HG03520 (cell line): ENCODE measurements around the gene LTBP1.

ENCODE experiments used
- ATAC-seq: cut with Tn5 transposase; IDR thresholded peaks from one replicate; pipeline ENCODE4 v1.9.1; 2021; ENCODE audit warnings: mild to moderate bottlenecking, moderate library complexity; ENCODE audit not compliant: unreplicated experiment

The LTBP1 gene

DNA sequence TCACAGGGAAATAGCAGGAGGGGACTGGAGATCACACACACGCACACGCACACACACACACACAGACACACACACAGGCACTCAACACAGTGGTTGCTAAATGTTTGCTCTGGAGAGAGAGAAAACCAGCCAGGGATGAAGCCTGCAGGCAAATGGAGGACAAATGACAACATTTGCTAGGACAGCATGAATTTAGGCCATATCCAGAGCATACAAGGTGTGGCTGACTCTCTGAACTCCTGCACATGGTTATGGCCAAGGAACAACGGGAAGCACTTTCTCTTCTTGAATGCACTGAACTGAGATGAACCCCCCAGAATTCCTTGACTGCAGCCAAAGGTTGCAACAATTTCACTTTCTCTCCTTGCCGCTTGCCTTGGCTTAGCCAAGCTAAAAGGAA, 299.7 kb downstream of the LTBP1 start:
- ATAC-seq: no peak

DNA sequence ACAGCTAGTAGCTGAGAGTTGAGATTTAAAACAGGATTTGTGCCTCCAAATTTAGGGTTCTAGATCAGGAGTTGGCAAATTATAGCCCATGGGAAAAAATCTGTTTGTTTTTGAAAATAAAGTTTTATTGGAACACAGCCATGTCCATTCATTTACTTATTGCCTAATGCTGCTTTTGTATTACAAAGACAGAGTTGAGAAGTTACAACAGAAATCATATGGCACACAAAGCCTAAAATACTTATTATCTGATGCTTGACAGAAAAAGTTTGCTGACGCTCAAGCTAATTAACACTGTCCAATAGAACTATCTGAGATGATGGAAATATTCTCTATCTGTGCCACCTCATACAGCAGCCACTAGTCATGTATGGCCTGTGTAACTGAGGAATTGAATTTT, 300.6 kb downstream of the LTBP1 start:
- no peak for ATAC-seq

GRCh38 chr2:33250417-33251029, 303.8 kb downstream of the LTBP1 start:
- ATAC-seq: no peak

GRCh38 chr2:33256162-33256755, 309.5 kb downstream of the LTBP1 start:
- no peak for ATAC-seq

DNA sequence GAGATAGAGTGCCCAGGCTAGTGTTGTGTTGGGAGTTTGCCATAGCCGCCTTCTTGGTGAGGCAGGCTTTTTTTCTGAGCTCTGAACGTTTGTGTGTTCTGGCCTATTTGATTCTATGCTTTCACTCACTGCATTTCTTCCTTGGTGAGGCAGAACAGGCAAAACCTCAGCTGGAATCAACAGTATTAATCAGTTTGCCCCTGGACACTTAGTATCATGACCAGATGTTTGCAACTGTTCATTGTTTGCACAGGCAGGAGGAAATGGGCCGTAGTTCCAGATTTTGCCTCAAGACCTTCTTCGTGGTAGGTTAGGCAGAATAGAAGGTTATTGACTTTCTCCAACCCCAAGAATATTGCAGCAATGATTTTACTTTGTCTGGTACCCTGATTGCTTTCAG, 311.6 kb downstream of the LTBP1 start:
- ATAC-seq: no peak

- ATAC-seq: no peak
These were observed 315.3 kb downstream of the LTBP1 start for GRCh38 chr2:33262097-33262496.

GRCh38 chr2:33264766-33265165, 318.0 kb downstream of the LTBP1 start:
- ATAC-seq: no peak

- ATAC-seq: no peak
These were observed 319.0 kb downstream of the LTBP1 start for GRCh38 chr2:33265584-33266338.

- no peak for ATAC-seq
These were observed 319.7 kb downstream of the LTBP1 start for GRCh38 chr2:33266467-33266866.

DNA sequence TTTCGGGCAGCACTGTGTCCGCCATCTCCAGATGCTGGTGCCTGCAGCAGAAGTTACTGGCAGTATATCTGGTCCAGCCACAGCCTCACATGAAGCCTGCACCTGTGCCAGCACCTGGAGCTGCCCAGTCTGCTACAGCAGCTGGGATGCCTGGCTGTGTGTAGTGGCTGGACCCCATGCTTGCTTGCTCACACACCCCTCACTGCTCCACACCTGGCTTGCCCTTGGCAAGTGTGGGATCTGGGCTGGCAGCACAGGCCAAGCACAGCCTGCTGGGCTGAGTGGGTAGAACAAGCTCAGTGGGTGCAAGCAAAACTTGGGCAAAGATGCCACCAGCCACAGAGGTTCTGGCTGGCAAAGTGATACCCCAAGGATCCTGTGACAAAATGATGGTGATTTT, 320.3 kb downstream of the LTBP1 start:
- ATAC-seq: no peak

DNA sequence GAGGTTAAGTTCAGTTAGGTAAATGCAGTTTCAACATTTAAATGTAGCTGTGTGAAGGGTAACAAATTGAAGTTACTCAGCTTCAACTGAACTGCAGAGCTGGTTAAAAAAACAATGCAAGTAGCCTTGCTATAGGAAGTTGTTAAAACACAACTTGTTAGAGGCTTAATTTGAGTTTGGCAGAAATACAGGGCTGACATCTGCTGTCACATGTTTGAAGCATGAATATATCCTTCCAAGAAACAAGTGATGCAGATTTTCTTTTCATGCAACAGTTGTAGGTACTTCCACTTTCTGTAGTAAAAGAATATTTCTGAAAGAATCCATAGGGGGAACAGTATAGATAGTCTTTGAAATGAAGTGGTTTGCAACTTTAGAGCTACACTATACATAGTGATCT, 321.0 kb downstream of the LTBP1 start:
- no peak for ATAC-seq

DNA sequence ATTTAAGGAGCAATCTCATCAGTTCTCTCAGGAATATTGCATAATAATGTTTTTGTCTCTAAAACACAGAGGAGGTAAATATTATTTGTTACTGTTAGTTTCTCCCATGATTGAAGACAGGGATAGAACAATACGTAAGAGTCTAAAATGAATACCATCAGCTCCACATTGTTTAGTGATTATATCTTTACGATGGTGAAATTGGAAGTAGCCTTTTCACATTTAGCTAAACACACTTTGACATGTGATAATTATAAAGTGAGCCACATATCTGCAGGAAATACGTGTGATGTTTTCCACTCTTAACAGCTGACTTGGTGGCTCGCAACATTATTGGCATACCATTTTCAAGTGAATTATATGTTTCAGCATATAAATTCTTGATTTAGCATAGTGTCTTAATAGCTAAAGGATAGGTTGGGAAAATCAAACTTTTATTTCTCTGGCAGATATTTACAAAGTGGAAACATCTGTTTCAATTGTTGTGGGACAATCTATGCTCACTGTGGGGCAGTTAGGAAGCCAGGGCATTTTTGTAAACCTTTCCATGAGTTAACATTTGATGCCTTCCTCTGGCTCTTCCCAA, 321.6 kb downstream of the LTBP1 start:
- no peak for ATAC-seq

DNA sequence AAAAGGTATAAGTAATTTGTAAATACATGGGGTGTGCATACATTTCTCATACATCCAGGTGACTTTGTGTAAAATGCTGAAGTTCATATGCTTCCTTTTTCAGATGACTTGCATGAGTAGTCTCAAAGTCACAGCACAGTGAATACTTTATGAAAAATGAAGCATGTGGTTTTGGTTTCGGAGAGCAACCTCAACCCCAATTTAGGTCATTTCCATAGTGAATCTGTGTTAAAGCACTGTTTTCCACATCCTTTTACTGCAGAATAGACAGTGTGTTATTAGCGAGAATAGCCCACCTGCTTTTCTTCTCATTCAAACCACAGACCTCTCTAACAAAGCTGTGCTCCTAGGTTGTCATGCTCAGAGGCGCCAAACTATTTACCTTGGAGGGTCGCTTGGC, 325.2 kb downstream of the LTBP1 start:
- ATAC-seq: peak; percentile 93

DNA sequence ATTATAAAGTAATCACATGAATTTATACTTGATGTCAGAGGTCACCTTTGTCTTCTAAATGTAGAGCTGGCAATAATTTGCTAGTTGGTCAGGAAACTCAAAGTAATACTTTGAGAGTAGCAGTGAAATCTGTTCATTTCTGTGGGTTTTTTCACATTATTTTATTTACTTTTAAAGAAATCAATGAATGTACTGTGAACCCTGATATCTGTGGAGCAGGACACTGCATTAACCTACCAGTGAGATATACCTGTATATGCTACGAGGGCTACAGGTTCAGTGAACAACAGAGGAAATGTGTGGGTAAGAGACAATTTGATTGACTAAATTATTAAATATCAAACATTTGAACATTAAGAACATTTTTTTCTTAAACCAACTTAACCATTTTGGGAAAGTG, 326.7 kb downstream of the LTBP1 start:
- no peak for ATAC-seq

DNA sequence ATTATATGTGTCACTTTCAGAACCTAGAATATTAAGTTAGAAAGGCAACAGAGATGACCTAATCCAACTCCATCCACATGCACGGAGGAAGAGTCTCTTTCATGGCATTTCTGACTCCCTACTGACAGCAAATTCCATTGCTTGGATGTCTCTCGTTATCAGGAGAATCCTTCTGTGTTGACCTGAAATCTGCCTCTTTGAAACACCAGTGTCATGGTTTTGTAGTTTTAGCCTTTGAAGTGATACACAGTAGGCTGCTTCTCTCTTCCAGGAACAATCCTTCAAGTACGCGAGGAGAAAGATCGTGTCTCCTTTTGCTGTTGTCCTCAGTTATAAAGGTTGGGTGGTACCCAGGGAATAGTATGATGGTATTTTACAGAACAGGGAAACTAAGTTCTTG, 327.8 kb downstream of the LTBP1 start:
- ATAC-seq: no peak

- ATAC-seq: no peak
These were observed 329.1 kb downstream of the LTBP1 start for GRCh38 chr2:33275689-33276444.

DNA sequence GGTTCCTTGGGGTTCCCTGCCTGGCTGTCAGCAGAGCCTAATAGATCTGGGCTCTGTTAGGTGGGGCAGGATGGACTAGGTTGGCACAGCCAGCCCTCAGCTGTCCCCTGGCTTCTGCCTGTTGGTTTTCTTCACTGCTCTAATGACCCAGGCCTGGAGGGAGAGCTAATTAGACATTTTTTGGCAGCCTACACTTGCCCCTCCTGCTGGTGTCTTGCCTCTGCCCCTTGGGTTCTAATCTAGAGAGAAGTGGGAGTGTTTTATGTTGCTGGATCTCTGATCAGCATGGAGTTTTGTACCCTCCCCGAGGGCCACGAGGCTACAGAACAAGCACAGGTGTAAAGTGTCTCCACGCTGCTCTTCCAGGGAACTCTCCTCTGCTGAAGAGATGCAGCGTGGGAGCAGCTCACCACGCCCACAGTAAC, 330.3 kb downstream of the LTBP1 start:
- no peak for ATAC-seq

DNA sequence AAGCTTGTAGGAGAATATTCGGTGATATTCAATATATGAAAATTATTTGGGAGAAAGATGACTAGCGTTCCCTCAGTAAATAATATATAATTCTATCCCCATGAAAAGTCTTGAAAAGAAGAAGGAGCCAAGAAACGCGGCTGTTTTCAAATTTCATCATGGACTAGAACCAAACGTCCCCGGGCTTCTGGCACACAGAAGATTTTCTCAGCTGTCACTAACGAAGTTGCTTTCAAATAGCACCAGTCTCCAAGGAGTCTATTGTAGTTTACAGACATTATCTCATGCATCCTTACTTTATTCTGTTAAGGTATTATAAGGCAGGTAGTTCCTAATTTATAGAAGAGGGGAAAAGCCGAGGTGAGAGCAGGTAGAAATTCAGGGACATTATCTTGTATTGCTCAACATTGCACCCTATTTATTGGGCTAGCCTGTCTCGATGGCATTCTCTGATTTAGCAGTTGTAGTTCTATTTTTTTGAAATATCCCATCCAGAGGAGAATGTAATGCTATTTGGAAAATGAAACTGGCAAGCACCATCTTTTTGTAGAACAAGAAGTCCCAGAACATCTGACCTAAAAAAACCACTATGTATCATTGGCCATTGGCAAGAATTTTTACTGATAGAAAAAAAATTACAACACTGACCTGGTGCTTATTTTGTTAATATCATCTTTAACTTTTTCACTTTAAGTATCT, 331.6 kb downstream of the LTBP1 start:
- no peak for ATAC-seq

GRCh38 chr2:33284287-33284686, 337.5 kb downstream of the LTBP1 start:
- ATAC-seq: no peak

DNA sequence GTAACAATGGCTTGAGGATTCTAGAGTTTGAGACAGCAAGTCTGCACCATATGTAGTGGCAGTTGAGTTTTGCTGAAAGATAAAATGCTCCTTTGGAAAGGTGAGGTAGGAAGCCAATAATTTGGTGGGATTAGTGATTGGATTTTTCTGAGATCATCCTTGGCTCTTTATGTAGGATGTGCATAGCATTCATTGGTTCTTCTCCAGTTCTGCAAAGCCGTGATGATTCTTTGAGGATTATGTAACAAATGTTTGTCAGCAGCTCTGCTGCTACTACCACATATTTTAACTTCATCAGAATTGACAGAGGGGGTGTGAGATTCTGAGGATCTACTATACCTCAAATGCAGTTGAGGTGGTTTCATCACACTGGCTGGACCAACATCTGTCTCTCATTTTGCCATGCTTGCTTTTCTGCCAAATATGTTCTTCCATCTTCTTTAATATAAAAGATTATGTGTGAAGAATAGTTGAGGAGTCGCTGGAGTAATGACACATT, 340.8 kb downstream of the LTBP1 start:
- ATAC-seq: no peak
